Skin epidermis (tissue), 12 donors: Measurements from ENCODE around the gene NCOA1.
"Not testable (repeated sequence)": the region's sequence is repeated elsewhere in the genome, so short reads cannot be mapped to it uniquely, and the experiment has no call there.

ENCODE experiments used
- H3K27ac ChIP-seq, 21 experiments: fragments of 200-600 bp; sonication (generic) in 11 of 21; one replicate each; pipeline ENCODE4 v1.5.0; 2020; ENCODE audit warnings: mild to moderate bottlenecking in 3 of 21, inconsistent platforms in 2 of 21, moderate library complexity in 2 of 21
- H3K4me3 ChIP-seq, 7 experiments: fragments of 200-600 bp; sonication (generic) in 2 of 7; one replicate each; pipeline ENCODE4 v1.5.0; 2020; ENCODE audit warnings: inconsistent platforms in 2 of 7, mild to moderate bottlenecking in 2 of 7, moderate library complexity in 1 of 7

Gene NCOA1

GRCh38 chr2:24490690-24491541 lies at the start of gene NCOA1:
Gene NCOA1 (plus strand): TSS chr2:24491254. CDS start chr2:24658678, 167,424 bp downstream.
- peak within 1 kb of the TSS; percentile 77 to 96 (median 88) for H3K27ac ChIP-seq
- H3K4me3 ChIP-seq, result peak within 1 kb of the TSS; percentile 62 to 94 (median 87)

GRCh38 chr2:24448797-24449196 lies 42.3 kb upstream of the NCOA1 start:
- Histone ChIP-seq H3K4me3 (no peak overlapping the region), H3K27ac (peak overlapping the region in 2 of 21 experiments; percentile 12 to 45)

GRCh38 chr2:24449344-24449743 lies 41.7 kb upstream of the NCOA1 start:
- no peak overlapping the region for H3K4me3 ChIP-seq
- H3K27ac ChIP-seq, result no peak overlapping the region

- Histone ChIP-seq H3K4me3 (no peak overlapping the region), H3K27ac (peak overlapping the region in 7 of 21 experiments; percentile 1 to 45 (median 16))
Measured at GRCh38 chr2:24451805-24452501, 39.1 kb upstream of the NCOA1 start.

- Histone ChIP-seq H3K4me3 (no peak overlapping the region), H3K27ac (peak overlapping the region in 6 of 21 experiments; percentile 1 to 57 (median 22))
Measured at GRCh38 chr2:24452502-24452885, 38.6 kb upstream of the NCOA1 start.

GRCh38 chr2:24453379-24454073 lies 37.5 kb upstream of the NCOA1 start:
- Histone ChIP-seq H3K4me3 (peak overlapping the region in 2 of 7 experiments; percentile 10 to 14), H3K27ac (peak overlapping the region in 10 of 21 experiments; percentile 0 to 62 (median 48))

GRCh38 chr2:24454294-24454693 lies 36.8 kb upstream of the NCOA1 start:
- Histone ChIP-seq H3K27ac (peak overlapping the region in 14 of 21 experiments; percentile 0 to 62 (median 46)), H3K4me3 (peak overlapping the region in 3 of 7 experiments; percentile 3 to 14 (median 10))

- no peak overlapping the region for H3K4me3 ChIP-seq
- H3K27ac ChIP-seq, result peak overlapping the region in 1 of 21 experiments; percentile 18
Measured at GRCh38 chr2:24456599-24457556, 34.2 kb upstream of the NCOA1 start.

- H3K4me3 ChIP-seq, result no peak overlapping the region
- no peak overlapping the region for H3K27ac ChIP-seq
Measured at GRCh38 chr2:24457696-24458386, 33.2 kb upstream of the NCOA1 start.

GRCh38 chr2:24459224-24460161 lies 31.6 kb upstream of the NCOA1 start:
- no peak overlapping the region for H3K27ac ChIP-seq
- no peak overlapping the region for H3K4me3 ChIP-seq

- Histone ChIP-seq H3K4me3 (no peak overlapping the region), H3K27ac (no peak overlapping the region)
Measured at GRCh38 chr2:24461685-24462084, 29.4 kb upstream of the NCOA1 start.

GRCh38 chr2:24463271-24463670 lies 27.8 kb upstream of the NCOA1 start:
- no peak overlapping the region for H3K4me3 ChIP-seq
- no peak overlapping the region for H3K27ac ChIP-seq

- H3K4me3 ChIP-seq, result no peak overlapping the region
- H3K27ac ChIP-seq, result peak overlapping the region in 1 of 21 experiments; percentile 31
Measured at GRCh38 chr2:24466871-24467870, 23.9 kb upstream of the NCOA1 start.

GRCh38 chr2:24468453-24468852 lies 22.6 kb upstream of the NCOA1 start:
- H3K27ac ChIP-seq, H3K4me3 ChIP-seq: not testable (repeated sequence)

- Histone ChIP-seq H3K27ac (no peak overlapping the region), H3K4me3 (no peak overlapping the region)
Measured at GRCh38 chr2:24469148-24469650, 21.9 kb upstream of the NCOA1 start.

GRCh38 chr2:24471662-24472061 lies 19.4 kb upstream of the NCOA1 start:
- no peak overlapping the region for H3K4me3 ChIP-seq

More at GRCh38 chr2:24471662-24472061, 19.4 kb upstream of the NCOA1 start:
- H3K27ac ChIP-seq, result no peak overlapping the region
